Fibroblast of the conjunctiva (primary cell): ENCODE measurements around the gene RTKN.

ENCODE experiments used
- DNase-seq: peaks from one replicate; pipeline ENCODE4 v3.0.0-alpha.2; 2010; ENCODE audit warnings: low read depth

The RTKN gene

DNA sequence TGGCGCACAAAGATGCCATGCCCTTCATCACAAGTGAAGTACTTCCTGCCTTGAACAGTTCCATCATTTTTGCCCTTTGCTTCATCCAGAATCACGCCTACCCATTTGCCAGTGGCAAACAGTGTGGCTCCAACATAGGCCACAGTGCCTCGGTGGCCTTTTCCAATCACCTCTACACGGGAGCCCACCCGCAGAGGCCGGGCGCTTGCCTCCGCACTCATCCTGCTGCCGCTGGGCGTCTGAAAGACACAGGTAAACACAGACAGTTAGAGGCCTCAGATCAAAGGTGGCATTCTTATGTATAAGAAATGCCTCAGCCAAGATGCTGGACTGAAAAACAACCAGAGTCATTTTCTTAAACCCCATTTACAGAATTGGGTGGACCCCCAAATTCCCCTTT, 63.7 kb downstream of the RTKN start:
- DNase-seq: no peak

DNA sequence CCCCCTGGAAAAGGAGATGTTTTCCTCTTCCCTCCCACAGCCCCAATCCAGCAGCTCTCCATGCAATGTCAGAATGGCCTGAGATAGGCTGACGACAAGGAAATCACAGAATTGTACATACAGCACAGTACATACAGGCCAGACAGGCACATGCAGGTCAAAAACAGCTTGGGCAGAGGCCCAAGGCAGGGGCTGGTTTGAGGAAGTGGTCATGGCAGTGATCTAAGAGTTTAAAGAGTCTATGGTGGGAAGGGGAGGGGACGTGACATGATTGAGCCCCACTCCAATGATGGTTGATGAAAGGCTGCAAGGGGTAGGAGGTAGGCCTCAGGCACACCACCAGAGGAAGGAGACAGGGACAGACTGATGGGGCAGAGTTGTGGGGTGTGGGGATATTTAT, 65.9 kb downstream of the RTKN start:
- DNase-seq: no peak
